Spleen (tissue), 11 donors: ENCODE measurements around the gene SYCE3. TPM values are rescaled to one million over a fixed set of nuclear protein-coding genes. Genes with fewer than 3 reads are reported as not detected.

Source experiments
- DNase-seq: peaks from one replicate; pipeline ENCODE4 v3.0.0-alpha.2; 2020
- H3K27ac ChIP-seq, 8 donors: fragments of 200-600 bp; sonication (generic) in 7 of 8; 1 replicate in 4 of 8; 2 replicates in 4 of 8; pipeline versions ENCODE4 v1.5.0 to v1.8.0; 2016 to 2021; ENCODE audit warnings: inconsistent platforms in 4 of 8, mild to moderate bottlenecking in 4 of 8, moderate library complexity in 1 of 8
- H3K27me3 ChIP-seq, 7 donors: fragments of 200-600 bp; sonication (generic) in 6 of 7; replicated peaks in 1 of 7; 1 replicate in 4 of 7; 2 replicates in 3 of 7; pipeline versions ENCODE4 v1.5.0 to v1.8.0; 2016 to 2021; ENCODE audit warnings: inconsistent platforms in 3 of 7, mild to moderate bottlenecking in 1 of 7
- H3K36me3 ChIP-seq, 6 donors: fragments of 200-600 bp; sonication (generic) in 5 of 6; 1 replicate in 4 of 6; 2 replicates in 2 of 6; pipeline versions ENCODE4 v1.5.0 to v1.8.0; 2016 to 2021; ENCODE audit warnings: inconsistent platforms in 2 of 6
- H3K4me1 ChIP-seq, 6 donors: fragments of 200-600 bp; sonication (generic) in 5 of 6; 1 replicate in 3 of 6; 2 replicates in 3 of 6; pipeline versions ENCODE4 v1.5.0 to v1.8.0; 2016 to 2021; ENCODE audit warnings: inconsistent platforms in 3 of 6
- H3K4me3 ChIP-seq, 8 donors: fragments of 200-600 bp; sonication (generic) in 7 of 8; 1 replicate in 4 of 8; 2 replicates in 4 of 8; pipeline versions ENCODE4 v1.5.0 to v1.8.0; 2016 to 2021; ENCODE audit warnings: inconsistent platforms in 4 of 8, mild to moderate bottlenecking in 4 of 8, moderate library complexity in 2 of 8
- H3K9me3 ChIP-seq, 8 donors: fragments of 200-600 bp; sonication (generic) in 7 of 8; 1 replicate in 4 of 8; 2 replicates in 4 of 8; pipeline versions ENCODE4 v1.5.0 to v1.8.0; 2016 to 2021; ENCODE audit warnings: inconsistent platforms in 4 of 8
- CTCF ChIP-seq, 11 experiments: fragments of 200-600 bp in 7 of 11; fragments of 450-650 bp in 4 of 11; sonication (generic) in 4 of 11; IDR thresholded peaks in 8 of 11; conservative IDR thresholded peaks in 3 of 11; 1 replicate in 7 of 11; 2 replicates in 4 of 11; pipeline versions ENCODE4 v1.4.0 to v1.8.0; 2016 to 2021; ENCODE audit warnings: antibody characterized with exemption in 11 of 11, inconsistent platforms in 4 of 11, mild to moderate bottlenecking in 1 of 11
- POLR2A ChIP-seq, 3 donors: fragments of 450-650 bp; IDR thresholded peaks; one replicate each; pipeline ENCODE4 v1.5.1; 2017; ENCODE audit warnings: antibody characterized with exemption in 3 of 3, mild to moderate bottlenecking in 1 of 3
- POLR2AphosphoS5 ChIP-seq, 3 donors: sonication (generic); formaldehyde crosslinking; IDR thresholded peaks; one replicate each; pipeline ENCODE4 v1.5.1; 2017; ENCODE audit warnings: antibody characterized with exemption in 3 of 3
- WGBS, 5 donors: extraction: QIAGEN DNeasy Blood & Tissue Kit in 3 of 5; methylation state at CpG; one replicate each; pipeline versions ENCODE4 v1.1.5 to v1.1.7; 2013 to 2018; 5-methylcytosine and 5-hydroxymethylcytosine counted together
- intact Hi-C: fragments of 100-400 bp; cut with DNase I; formaldehyde crosslinking; loops from one replicate; pipeline ENCODE4 v1.15.0; 2023; ENCODE audit warnings: low total_unique reads
- polyA plus RNA-seq, 3 donors: library from polyadenylated mRNA; stranded (reverse); fragments of 200-250 nt; gene quantifications; one replicate each; pipeline ENCODE4 v1.2.1, GENCODE V29; 2013
- total RNA-seq, 7 donors: library from RNA; depleted of rRNA in 3 of 7; stranded (reverse); fragments of >200 nt in 3 of 7; fragmentation: NEBNext Ultra II Directional in 4 of 7; extraction: Animal tissue kit (Norgen Biotek cat#: 25700) in 4 of 7; gene quantifications; one replicate each; pipeline versions ENCODE4 v1.1.0 to v1.2.1, GENCODE V29; 2016 to 2021
- donor health status: healthy with polysubstance abuse.
- donor health status: DM: no; HTN: no; CAD: no; lungs with moderate emphysema.
- donor health status: DM: no; HTN: no; CAD: no.
- donor health status: Bipolar disorder and iron deficiency.
- donor health status: healthy.
- donor health status: DM: no; HTN: no; CAD: no.
- donor health status: DM: yes; HTN: yes; CAD: no.

The SYCE3 gene
- total and polyA plus RNA-seq, 10 donors = 0.50 to 3.0 TPM; not detected in 8

GRCh38 chr22:50607659-50608020 is 44.9 kb upstream of the SYCE3 start:
- Histone ChIP-seq H3K27me3 (peaks cover 0 to 89% (median 25%) of the 10 kb centered on the region in 7 donors), H3K4me3 (no peak overlapping the region), H3K9me3 (no peaks in the 10 kb centered on the region), H3K27ac (no peak overlapping the region), H3K36me3 (no peaks in the 10 kb centered on the region), H3K4me1 (peaks cover 0 to 11% (median 0%) of the 10 kb centered on the region in 6 donors)
- no peak for TF ChIP-seq POLR2AphosphoS5 (IDR thresholded peaks at IDR 0.05)
- TF ChIP-seq CTCF (IDR thresholded peaks at IDR 0.05 in 8 of 11, conservative IDR thresholded peaks at IDR 0.05 in 3 of 11) = no peak
- TF ChIP-seq POLR2A (IDR thresholded peaks at IDR 0.05) = no peak
- intact Hi-C loops = no loop called here
- WGBS, 5 donors = 65 to 77% (median 67%) methylated on average over 6 of the region's 6 CpGs
- DNase-seq = no peak

- intact Hi-C loops = no loop called here
- 73 to 88% (median 83%) methylated on average over 8 to 18 of the region's 18 CpGs for WGBS, 5 donors
- H3K9me3 ChIP-seq = no peaks in the 10 kb centered on the region
- peaks cover 0 to 10% (median 0%) of the 10 kb centered on the region in 6 donors for H3K4me1 ChIP-seq
- no peak for TF ChIP-seq POLR2A (IDR thresholded peaks at IDR 0.05)
- no peak for TF ChIP-seq POLR2AphosphoS5 (IDR thresholded peaks at IDR 0.05)
- no peak for TF ChIP-seq CTCF (IDR thresholded peaks at IDR 0.05 in 8 of 11, conservative IDR thresholded peaks at IDR 0.05 in 3 of 11)
- no peak overlapping the region for H3K4me3 ChIP-seq
- H3K27me3 ChIP-seq = peaks cover 0 to 89% (median 29%) of the 10 kb centered on the region in 7 donors
- DNase-seq = peak; percentile 54
- no peak overlapping the region for H3K27ac ChIP-seq
- H3K36me3 ChIP-seq = no peaks in the 10 kb centered on the region
These were observed 44.4 kb upstream of the SYCE3 start for GRCh38 chr22:50606946-50607658.

GRCh38 chr22:50606165-50606945 is 43.6 kb upstream of the SYCE3 start:
- H3K27ac ChIP-seq = no peak overlapping the region
- no peaks in the 10 kb centered on the region for H3K9me3 ChIP-seq
- intact Hi-C loops = no loop called here
- DNase-seq = peak; percentile 36
- peaks cover 0 to 89% (median 30%) of the 10 kb centered on the region in 7 donors for H3K27me3 ChIP-seq
- TF ChIP-seq POLR2AphosphoS5 (IDR thresholded peaks at IDR 0.05) = no peak
- no peak for TF ChIP-seq POLR2A (IDR thresholded peaks at IDR 0.05)
- TF ChIP-seq CTCF (IDR thresholded peaks at IDR 0.05 in 8 of 11, conservative IDR thresholded peaks at IDR 0.05 in 3 of 11) = no peak
- 69 to 79% (median 72%) methylated on average over 17 to 19 of the region's 19 CpGs for WGBS, 5 donors
- H3K36me3 ChIP-seq = no peaks in the 10 kb centered on the region
- no peak overlapping the region for H3K4me3 ChIP-seq
- H3K4me1 ChIP-seq = peaks cover 0 to 17% (median 3%) of the 10 kb centered on the region in 6 donors

- TF ChIP-seq POLR2AphosphoS5 (IDR thresholded peaks at IDR 0.05) = no peak
- no peak for TF ChIP-seq POLR2A (IDR thresholded peaks at IDR 0.05)
- no peak for TF ChIP-seq CTCF (IDR thresholded peaks at IDR 0.05 in 8 of 11, conservative IDR thresholded peaks at IDR 0.05 in 3 of 11)
- intact Hi-C loops = no loop called here
- peak; percentile 39 for DNase-seq
These were observed 42.9 kb upstream of the SYCE3 start for GRCh38 chr22:50605613-50606074.

More at GRCh38 chr22:50605613-50606074, 42.9 kb upstream of the SYCE3 start:
- Histone ChIP-seq H3K27ac (no peak overlapping the region), H3K4me3 (no peak overlapping the region), H3K9me3 (no peaks in the 10 kb centered on the region), H3K4me1 (peaks cover 0 to 22% (median 8%) of the 10 kb centered on the region in 6 donors), H3K27me3 (peaks cover 0 to 89% (median 37%) of the 10 kb centered on the region in 7 donors), H3K36me3 (no peaks in the 10 kb centered on the region)
- 73 to 90% (median 80%) methylated on average over 5 to 20 of the region's 20 CpGs for WGBS, 5 donors
